ENCODE measurements around the gene EVX1. TPM values are rescaled to one million over a fixed set of nuclear protein-coding genes. Genes with fewer than 3 reads are reported as not detected.

Gene EVX1
- polyA plus RNA-seq, 1 donor: not detected

DNA sequence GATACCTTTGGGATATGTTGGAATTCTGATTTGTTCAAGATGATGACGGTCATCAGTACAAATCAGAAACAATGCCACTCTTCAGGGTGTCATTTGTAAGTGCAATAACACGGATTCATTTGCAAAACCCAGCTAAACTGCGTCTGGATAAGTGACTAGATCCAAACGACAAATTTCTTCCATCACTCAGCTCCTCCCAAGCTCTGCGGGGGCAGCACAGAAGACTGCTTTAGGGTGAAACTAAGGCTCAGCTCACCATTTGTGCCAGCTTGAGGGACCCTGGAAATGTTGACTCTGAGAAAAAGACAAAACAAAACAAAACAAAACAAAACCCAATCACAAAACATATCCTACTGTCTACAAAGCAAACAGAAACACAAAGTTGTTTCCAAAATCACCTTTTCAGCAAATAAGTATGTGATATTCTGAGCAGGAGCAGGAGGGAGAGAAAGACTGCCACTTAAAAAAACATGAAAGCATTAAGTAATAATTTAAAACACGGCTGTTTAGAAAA lies 8.0 kb downstream of the EVX1 start:
- no peak for DNase-seq

DNA sequence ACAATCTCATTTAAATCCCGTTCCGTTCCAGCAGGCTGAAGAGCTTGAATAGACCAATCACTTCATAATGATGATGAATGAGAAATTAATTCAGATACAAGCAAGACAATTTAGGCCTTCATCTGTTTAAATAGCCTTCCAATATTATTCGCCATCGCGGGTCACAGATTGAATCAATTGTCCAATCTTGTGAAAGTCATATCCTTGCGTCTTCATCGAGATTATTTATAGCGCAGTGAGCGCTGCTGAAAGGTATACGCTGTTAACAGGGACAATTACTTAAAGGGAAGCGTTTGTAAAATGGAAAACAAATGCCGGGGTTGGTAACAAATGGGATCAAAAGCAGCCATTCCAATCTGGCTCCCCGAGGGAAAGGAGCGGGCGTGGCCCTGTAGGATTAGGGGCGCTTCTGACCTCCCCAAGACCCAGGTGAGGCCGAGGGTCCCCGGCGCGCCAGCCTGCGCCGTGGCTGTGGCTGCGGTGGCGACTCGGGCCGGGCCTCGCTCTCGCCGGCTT lies 8.6 kb downstream of the EVX1 start:
- no peak for DNase-seq

- no peak for DNase-seq
These were observed 9.3 kb downstream of the EVX1 start for GRCh38 chr7:27251652-27252590.

DNA sequence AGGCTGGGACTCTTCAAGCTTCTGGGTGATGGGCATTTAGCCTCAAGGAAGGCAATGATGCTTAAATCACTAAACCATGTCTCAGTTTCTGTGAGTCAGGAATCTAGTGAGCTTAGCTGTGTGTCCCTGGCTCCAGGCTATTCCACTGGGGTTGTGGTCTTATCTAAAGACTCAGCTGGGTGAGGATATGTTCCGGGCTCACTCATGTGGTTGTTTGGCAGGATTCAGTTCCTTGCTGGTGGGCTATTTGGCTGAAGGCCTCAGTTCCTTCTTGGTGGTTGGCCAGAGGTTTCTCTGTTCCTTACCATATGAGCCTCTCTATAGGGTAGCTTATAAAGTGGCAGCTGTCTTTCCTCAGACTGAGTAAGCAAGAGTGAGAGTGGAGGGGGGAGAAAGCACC lies 12.0 kb downstream of the EVX1 start:
- no peak for DNase-seq

GRCh38 chr7:27260211-27260610 lies 17.6 kb downstream of the EVX1 start:
- no peak for DNase-seq

GRCh38 chr7:27262121-27262520 lies 19.5 kb downstream of the EVX1 start:
- no peak for DNase-seq

DNA sequence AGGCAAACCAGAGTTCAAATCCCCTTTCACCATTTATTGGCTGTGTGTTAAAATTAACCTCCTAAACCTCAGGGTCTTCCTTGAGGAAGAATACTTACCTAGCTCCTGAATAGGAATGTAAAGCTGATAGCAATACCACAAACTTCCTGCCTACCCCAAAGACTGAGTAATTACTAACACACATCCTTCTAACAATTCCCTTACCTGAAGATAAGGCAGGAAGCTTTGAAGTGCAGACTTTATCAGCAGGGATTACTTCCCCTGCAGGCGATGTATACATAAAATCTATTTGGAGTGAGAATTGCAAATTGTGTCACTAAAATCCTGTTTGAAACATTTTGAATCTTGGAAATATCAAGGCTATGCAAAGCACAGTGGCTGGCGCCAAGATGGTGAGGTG lies 21.2 kb downstream of the EVX1 start:
- DNase-seq: no peak

GRCh38 chr7:27269455-27269854 lies 26.9 kb downstream of the EVX1 start:
- DNase-seq: no peak

GRCh38 chr7:27271384-27271783 lies 28.8 kb downstream of the EVX1 start:
- DNase-seq: no peak

DNA sequence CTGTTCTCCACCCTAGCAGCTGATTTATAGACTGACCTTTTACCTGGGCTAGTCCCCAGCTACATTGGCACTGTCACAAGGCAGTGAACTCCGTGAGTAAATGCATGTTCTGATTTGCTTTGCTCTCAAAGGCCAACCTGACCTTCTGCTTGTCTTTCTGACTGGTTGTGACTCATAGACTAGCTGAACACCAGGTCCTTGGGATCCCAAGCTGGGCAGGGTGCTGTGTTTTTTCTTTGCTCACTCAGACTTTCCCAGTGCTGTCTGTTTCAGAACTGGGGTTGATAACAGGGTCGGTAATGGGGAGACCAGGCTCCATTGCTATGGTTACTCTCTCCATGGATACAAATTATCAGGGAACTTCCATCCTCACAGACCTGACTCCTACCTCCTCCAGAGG lies 35.0 kb downstream of the EVX1 start:
- no peak for DNase-seq

- DNase-seq: no peak
These were observed 41.0 kb downstream of the EVX1 start for GRCh38 chr7:27283558-27283957.

GRCh38 chr7:27295236-27295635 lies 52.6 kb downstream of the EVX1 start:
- DNase-seq: no peak

GRCh38 chr7:27297356-27297755 lies 54.8 kb downstream of the EVX1 start:
- DNase-seq: no peak

Other genes with a start within 250 kb of the EVX1 start
- gene HOXA1, start 146.8 kb upstream of the EVX1 start, polyA plus RNA-seq (ENCODE audit: insufficient read length): 0.50 TPM
- 0.99 TPM for gene HOXA2, start 140.1 kb upstream of the EVX1 start, polyA plus RNA-seq (ENCODE audit: insufficient read length)
- 24.6 TPM for gene HOXA4, start 112.0 kb upstream of the EVX1 start, polyA plus RNA-seq (ENCODE audit: insufficient read length)
- 7.0 TPM for gene HOXA5, start 99.1 kb upstream of the EVX1 start, polyA plus RNA-seq (ENCODE audit: insufficient read length)
- gene HOXA6, start 95.0 kb upstream of the EVX1 start, polyA plus RNA-seq (ENCODE audit: insufficient read length): 5.6 TPM
- gene HOXA3, start 90.2 kb upstream of the EVX1 start, polyA plus RNA-seq (ENCODE audit: insufficient read length): 11.2 TPM
- 13.5 TPM for gene HOXA7, start 86.1 kb upstream of the EVX1 start, polyA plus RNA-seq (ENCODE audit: insufficient read length)
- gene HOXA9, start 77.3 kb upstream of the EVX1 start, polyA plus RNA-seq (ENCODE audit: insufficient read length): 21.8 TPM
- 30.3 TPM for gene HOXA10, start 68.5 kb upstream of the EVX1 start, polyA plus RNA-seq (ENCODE audit: insufficient read length)
- gene HOXA11, start 57.6 kb upstream of the EVX1 start, polyA plus RNA-seq (ENCODE audit: insufficient read length): 2.7 TPM
- gene HOXA13, start 42.7 kb upstream of the EVX1 start, polyA plus RNA-seq (ENCODE audit: insufficient read length): not detected

Measured in hindlimb muscle (tissue), 1 donor.